Fibroblast of lung (primary cell): Measurements from ENCODE around the gene YTHDC2.

Experiments
- EZH2 ChIP-seq: IDR thresholded peaks from 2 replicates; pipeline ENCODE4 v1.5.1; 2012; ENCODE audit warnings: low read length, control low read depth, mild to moderate bottlenecking; ENCODE audit errors: missing control alignments
- TF ChIP-seq, protein P1 (sequence below), 2 donors: IDR thresholded peaks in 1 of 2; conservative IDR thresholded peaks in 1 of 2; 1 replicate in 1 of 2; 2 replicates in 1 of 2; pipeline ENCODE4 v1.5.1; 2011 to 2012; ENCODE audit warnings: low read length in 2 of 2, control low read depth in 1 of 2, inconsistent platforms in 1 of 2, low read depth in 1 of 2, mild to moderate bottlenecking in 1 of 2

DNA sequence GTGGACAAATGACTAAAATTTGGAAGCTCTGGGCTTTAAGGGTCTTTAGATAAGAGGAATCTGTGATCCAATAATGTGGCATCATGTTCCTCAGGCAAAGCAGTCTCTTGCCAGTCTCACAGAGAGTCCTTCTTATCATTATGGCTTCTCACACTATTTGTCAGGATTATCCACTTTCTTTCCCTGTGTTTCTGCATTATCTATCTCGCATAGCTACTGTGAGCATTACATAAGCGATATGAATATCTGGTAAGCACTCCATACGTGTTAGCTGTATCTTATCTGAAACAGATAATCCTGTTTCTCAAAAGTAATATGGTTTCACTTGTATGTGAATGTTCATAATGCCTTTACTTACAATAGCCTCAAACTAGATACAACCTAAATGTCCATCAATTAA, 34.8 kb upstream of the YTHDC2 start:
- TF ChIP-seq, protein P1, sequence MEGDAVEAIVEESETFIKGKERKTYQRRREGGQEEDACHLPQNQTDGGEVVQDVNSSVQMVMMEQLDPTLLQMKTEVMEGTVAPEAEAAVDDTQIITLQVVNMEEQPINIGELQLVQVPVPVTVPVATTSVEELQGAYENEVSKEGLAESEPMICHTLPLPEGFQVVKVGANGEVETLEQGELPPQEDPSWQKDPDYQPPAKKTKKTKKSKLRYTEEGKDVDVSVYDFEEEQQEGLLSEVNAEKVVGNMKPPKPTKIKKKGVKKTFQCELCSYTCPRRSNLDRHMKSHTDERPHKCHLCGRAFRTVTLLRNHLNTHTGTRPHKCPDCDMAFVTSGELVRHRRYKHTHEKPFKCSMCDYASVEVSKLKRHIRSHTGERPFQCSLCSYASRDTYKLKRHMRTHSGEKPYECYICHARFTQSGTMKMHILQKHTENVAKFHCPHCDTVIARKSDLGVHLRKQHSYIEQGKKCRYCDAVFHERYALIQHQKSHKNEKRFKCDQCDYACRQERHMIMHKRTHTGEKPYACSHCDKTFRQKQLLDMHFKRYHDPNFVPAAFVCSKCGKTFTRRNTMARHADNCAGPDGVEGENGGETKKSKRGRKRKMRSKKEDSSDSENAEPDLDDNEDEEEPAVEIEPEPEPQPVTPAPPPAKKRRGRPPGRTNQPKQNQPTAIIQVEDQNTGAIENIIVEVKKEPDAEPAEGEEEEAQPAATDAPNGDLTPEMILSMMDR (conservative IDR thresholded peaks at IDR 0.05 in 1 of 2, IDR thresholded peaks at IDR 0.05 in 1 of 2; ENCODE audit: low read depth in 1 of 2, low read length in 2 of 2): no peak
- no peak for TF ChIP-seq EZH2
